ENCODE results near the gene KIFBP. TPM values are rescaled to one million over a fixed set of nuclear protein-coding genes. Genes with fewer than 3 reads are reported as not detected.
"Not testable (repeated sequence)": the region's sequence is repeated elsewhere in the genome, so short reads cannot be mapped to it uniquely, and the experiment has no call there.

KIFBP gene
- 33.0 TPM for total RNA-seq

- DNase-seq, result peak; percentile 99
Observed at GRCh38 chr10:68988530-68989316, at the start of gene KIFBP. TSS of gene KIFBP (plus strand) at chr10:68988803. CDS start at chr10:68988833, 30 bp downstream.

GRCh38 chr10:68938884-68939283 lies 49.7 kb upstream of the KIFBP start:
- DNase-seq, result no peak

- DNase-seq, result not testable (repeated sequence)
Observed at GRCh38 chr10:68940917-68941316, 47.7 kb upstream of the KIFBP start.

- no peak for DNase-seq
Observed at GRCh38 chr10:68950598-68950997, 38.0 kb upstream of the KIFBP start.

- DNase-seq, result no peak
Observed at GRCh38 chr10:68954904-68955303, 33.7 kb upstream of the KIFBP start.

DNA sequence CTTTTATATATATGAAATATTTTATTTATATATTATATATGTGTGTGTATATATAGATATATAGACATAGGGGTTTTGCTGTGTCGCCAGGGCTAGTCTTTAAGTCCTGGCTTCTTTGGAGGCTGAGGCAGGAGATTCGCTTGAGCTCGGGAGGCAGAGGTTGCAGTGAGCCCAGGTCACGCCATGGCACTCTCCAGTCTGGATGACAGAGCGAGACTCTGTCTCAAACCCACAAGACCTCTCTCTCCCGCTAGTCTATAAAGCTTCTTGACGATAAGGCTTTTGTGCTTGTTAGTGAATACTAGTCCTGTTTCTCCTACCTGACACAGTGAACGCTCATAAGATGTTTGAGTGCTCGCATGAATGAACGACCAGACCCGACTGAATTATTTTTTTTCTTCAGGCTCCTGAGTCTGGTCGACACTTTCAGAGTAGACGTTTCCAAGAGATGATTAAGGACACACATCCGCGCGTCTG lies 33.2 kb upstream of the KIFBP start:
- DNase-seq, result no peak

- peak; percentile 96 for DNase-seq
Observed at GRCh38 chr10:68955832-68956532, 32.6 kb upstream of the KIFBP start, which contains the start of gene DDX21. TSS of gene DDX21 (plus strand) at chr10:68956170. CDS start at chr10:68956226, 56 bp downstream.

DNA sequence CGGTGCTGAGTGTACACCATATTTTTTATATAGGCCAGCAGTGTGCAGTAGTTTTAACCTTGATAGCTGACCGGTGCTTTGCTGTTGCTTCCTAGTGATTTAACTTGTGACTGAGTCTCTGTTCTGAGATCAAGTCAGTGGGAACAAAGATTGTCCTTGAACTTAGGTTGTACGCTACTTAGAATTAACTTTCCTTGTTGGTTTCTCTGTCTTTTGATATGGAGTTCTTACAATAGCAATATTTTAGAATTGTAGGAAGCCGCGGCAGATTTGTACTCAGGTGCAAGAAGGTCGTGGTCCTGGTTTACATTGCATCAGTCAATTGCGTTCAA lies 31.4 kb upstream of the KIFBP start:
- DNase-seq, result no peak

DNA sequence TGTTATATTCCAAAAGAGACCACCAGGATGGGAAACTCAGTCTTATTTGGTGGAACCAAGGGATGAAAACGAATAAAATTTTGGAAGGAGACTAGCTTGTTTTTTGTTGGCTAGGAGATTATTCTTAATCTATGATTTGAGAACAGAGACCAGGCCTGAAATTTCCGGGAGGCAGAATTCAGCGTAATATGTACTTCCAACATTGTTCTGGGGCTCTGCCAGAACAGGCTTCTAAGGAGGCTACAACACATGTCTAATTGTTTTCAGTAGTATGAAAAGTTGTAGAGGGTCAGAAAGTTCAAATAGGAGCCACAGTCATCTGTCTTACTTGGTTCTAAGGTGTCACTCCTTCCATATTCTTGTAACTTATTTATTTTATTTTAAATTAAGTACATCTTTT lies 30.9 kb upstream of the KIFBP start:
- no peak for DNase-seq

DNA sequence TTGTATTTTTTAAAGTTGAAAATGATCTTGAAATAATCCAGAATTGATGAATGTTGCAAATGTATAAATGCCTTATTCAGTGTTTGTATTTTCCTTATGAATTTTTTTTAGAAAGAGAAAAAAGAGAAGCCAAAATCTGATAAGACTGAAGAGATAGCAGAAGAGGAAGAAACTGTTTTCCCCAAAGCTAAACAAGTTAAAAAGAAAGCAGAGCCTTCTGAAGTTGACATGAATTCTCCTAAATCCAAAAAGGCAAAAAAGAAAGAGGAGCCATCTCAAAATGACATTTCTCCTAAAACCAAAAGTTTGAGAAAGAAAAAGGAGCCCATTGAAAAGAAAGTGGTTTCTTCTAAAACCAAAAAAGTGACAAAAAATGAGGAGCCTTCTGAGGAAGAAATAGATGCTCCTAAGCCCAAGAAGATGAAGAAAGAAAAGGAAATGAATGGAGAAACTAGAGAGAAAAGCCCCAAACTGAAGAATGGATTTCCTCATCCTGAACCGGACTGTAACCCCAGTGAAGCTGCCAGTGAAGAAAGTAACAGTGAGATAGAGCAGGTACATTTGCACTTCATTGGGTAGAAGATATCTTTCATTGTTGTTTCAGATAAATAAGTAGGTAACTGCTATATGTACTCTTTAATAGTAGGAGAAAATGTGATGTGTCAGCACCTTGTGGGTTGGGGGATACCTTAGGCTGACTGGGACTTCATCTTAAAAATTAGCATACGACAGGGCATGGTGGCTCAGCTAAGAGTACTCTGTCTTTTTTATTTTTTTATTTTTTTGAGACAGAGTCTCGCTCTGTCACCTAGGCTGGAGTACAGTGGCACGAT lies 28.7 kb upstream of the KIFBP start:
- no peak for DNase-seq

DNA sequence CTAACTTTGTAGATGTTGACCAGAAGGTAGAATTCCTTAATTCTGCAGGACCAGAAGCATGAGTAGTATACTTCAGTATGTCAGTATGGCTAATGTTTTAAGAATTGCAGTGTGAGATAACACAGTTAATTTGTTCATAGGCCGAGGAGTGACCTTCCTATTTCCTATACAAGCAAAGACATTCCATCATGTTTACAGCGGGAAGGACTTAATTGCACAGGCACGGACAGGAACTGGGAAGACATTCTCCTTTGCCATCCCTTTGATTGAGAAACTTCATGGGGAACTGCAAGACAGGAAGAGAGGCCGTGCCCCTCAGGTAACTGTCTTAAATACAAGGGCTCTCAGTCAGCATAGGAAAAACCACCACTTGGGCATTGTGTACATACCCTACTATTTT lies 25.5 kb upstream of the KIFBP start:
- DNase-seq, result no peak

DNA sequence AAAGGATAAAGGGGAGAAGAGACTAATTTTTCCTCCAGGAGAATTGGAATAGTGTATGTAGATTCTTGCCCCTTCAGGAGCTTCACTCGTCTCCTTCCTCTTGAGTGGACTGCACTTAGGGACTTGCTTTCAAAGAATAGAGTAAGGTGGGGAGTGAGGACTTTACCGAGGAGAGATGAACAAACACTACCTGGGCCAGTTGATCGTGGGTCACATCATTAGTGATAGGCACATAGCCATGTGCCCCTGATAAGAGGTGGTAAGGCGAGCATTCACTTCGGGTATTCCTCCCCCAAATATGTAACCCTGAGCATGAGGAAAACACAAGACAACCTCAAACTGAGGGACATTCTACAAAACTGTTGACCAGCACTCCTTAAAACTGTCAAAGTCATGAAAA lies 14.6 kb upstream of the KIFBP start:
- DNase-seq, result no peak

- not testable (repeated sequence) for DNase-seq
Observed at GRCh38 chr10:68975936-68976473, 12.6 kb upstream of the KIFBP start.

DNA sequence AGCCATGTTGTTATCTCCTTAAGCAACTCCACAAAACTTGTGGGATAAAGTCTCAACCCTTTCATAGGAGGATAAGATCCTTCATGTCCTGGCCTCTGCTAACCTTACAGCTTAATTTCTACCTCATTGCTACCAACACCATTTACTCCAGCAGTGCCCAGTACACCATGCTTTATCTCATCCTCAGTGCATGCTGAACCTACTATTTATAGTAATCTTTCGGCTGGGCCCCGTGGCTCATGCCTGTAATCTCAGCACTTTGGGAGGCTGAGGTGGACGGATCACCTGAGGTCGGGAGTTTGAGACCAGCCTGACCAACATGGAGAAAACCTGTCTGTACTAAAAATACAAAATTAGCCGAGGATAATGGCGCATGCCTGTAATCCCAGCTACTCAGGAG lies 8.9 kb upstream of the KIFBP start:
- DNase-seq, result not testable (repeated sequence)

GRCh38 chr10:68981074-68981473 lies 7.5 kb upstream of the KIFBP start:
- DNase-seq, result no peak

- DNase-seq, result no peak
Observed at GRCh38 chr10:68982389-68982788, 6.2 kb upstream of the KIFBP start.

DNA sequence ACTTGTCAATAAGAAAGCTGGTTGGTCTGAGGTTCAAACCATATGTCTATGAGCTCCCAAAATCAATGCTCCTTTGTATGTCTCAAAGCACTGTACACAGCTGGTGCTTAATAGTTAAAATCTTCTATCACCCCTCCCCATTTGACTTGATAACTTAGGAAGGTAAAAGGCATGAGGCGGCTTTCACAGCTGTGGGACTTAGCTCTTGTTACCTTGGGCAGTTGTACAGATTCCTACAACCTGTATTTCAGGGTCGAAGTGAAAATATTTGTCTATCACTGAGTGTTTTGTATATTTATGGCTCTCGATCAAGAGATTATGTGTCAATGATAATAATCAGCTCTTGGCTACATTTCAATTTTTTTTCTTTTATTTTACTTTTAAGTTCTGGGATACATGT lies 992 bp upstream of the KIFBP start:
- no peak for DNase-seq

DNA sequence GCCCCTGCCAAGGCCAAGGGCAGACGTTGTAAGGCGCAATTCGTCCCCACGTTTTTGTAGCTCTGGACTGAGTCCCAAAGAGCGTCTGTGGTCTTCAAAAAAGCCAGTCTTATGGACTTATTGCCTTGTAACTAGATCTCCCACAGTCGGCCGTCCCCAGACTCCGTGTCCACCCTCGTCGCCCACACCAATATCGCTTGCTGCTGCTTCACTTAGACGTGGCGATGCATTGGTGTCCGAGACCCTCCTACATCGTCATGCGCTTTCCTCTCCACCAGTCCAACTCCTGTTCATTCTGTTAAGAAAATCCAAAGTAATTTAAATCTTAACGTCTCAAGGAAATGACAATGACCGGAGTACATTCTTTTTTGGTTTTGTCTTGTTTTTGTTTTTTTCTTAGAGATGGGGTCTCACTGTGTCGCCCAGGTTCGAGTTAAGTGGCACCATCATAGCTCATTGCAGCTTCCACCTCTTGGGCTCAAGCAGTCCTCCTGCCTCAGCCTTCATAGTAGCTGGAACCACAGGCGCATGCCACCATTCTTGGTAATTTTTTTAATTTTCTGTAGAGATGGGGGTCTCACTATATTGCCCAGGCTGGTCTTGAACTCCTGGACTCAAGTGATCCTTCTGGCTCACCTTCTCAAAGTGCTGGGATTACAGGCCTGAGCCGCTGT lies 851 bp downstream of the KIFBP start:
- peak; percentile 30 for DNase-seq

DNA sequence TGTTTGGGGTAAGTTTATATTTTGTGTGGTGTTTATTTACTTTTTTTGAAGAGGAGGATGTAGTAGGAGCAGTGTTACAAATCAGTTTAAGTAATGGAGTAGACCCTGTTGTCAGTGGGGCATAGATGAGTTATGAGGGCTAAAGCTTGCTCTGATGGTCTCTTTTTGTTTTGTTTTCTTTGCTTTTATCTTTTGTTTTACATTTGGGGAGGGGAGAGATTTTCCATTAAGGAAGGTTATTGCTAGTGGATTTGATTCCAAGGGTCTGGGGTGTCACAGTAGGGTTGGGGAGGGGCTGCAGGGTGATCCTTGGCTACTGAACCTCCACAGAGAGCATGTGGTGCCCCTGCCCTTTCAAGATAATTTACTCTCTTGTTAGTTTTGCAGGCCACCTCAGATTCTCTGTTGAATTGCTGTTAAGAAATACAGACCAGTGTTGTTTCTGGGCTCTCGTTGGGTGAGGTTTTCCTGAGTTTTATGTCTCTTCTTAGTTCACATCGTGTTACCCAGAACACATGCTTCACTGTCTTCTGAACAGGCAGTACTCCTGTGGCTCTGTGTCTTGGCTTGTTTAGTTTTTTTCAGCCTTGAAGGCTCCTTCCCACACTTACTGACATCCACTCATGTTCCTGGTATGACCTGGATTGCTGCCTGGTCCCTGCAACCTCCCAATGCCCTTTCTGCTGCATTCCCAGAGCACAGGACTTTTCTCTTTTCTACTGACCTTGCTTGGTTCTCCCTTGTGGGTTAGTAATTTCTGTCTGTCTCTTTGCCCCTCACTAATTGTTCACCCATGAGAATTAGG lies 4.2 kb downstream of the KIFBP start:
- peak; percentile 3 for DNase-seq

DNA sequence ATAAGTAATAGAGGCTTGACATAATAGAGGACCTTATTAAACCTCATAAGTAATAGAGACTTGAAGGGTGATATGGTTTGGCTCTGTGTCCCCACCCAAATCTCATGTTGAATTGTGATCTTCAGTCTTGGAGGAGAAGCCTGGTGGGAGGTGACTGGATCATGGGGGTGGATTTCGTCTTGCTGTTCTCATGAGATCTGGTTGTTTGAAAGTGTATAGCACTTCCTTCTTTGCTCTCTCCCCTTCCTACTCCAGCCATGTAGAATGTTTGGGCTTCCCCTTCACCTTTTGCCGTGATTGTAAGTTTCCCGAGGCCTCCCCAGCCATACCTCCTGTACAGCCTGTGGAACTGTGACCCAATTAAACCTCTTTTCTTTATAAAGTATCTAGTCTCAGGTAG lies 8.6 kb downstream of the KIFBP start:
- DNase-seq, result no peak

DNA sequence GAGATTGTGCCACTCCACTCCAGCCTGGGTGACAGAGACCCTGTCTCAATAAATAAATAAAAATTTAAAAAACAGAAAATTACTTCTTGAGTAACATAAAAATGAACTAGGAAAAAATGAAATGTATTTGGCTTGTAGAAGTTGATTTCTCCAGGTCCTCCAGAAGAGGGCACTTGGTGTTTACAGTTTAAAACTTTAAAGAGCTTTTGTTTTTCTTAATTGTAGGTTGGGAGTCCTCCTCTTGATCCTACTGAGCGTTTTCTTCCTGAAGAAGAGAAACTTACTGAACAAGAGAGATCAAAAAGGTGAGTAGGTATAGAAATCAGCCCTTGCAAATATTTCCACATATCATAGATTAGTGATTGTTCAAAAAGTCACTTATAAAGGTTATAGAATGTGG lies 16.2 kb downstream of the KIFBP start:
- peak; percentile 34 for DNase-seq

All from tongue (tissue), 2 donors.